ENCODE measurements around the gene RPL29. TPM values are rescaled to one million over a fixed set of nuclear protein-coding genes. Genes with fewer than 3 reads are reported as not detected.

RPL29 gene
- total RNA-seq, 1 experiment from 2014 or later = 696 TPM

GRCh38 chr3:52025453-52025852 is 29.8 kb upstream of the RPL29 start:
- no peaks in the 10 kb centered on the region for H3K36me3 ChIP-seq (ENCODE audit: control insufficient read depth, insufficient read depth, low read length)
- no peaks in the 10 kb centered on the region for H3K9me3 ChIP-seq (ENCODE audit: control insufficient read depth, insufficient read depth, low read depth, low read length)
- BruUV-seq (replicated peaks) = no TSS peak
- no peak for TF ChIP-seq CTCF (IDR thresholded peaks at IDR 0.05)
- TF ChIP-seq REST (IDR thresholded peaks at IDR 0.05; ENCODE audit: insufficient read depth in 1 of 2, low read depth in 2 of 2, low read length in 1 of 2) = no peak
- ATAC-seq (no peak), DNase-seq (ENCODE audit: low read depth, low spot score) (no peak)
- no peaks in the 10 kb centered on the region for H3K27me3 ChIP-seq (ENCODE audit: control insufficient read depth, insufficient read depth, low read length)
- in situ Hi-C loops (cut with HindIII; ENCODE audit: low pct_unique_long_range_greater_than_20kb, low sequenced_read_pairs) = no loop called here
- ChIA-PET POLR2A (no interaction called here), CTCF (no interaction called here)
- H3K4me3 ChIP-seq (ENCODE audit: low read depth in 2 of 2, low read length in 2 of 2) = no peak overlapping the region
- intact Hi-C loops (cut with micrococcal nuclease; ENCODE audit: unreplicated experiment) = no loop called here
- H3K27ac ChIP-seq (ENCODE audit: low read length) = no peak overlapping the region
- H3K4me1 ChIP-seq (ENCODE audit: control insufficient read depth, insufficient read depth, low read length) = no peaks in the 10 kb centered on the region

- intact Hi-C loops (cut with micrococcal nuclease; ENCODE audit: unreplicated experiment) (no loop called here), in situ Hi-C loops (cut with HindIII; ENCODE audit: low pct_unique_long_range_greater_than_20kb, low sequenced_read_pairs) (no loop called here)
- no peak for ATAC-seq
- Histone ChIP-seq H3K4me1 (ENCODE audit: control insufficient read depth, insufficient read depth, low read length) (no peaks in the 10 kb centered on the region), H3K4me3 (ENCODE audit: low read depth in 2 of 2, low read length in 2 of 2) (no peak overlapping the region), H3K27me3 (ENCODE audit: control insufficient read depth, insufficient read depth, low read length) (no peaks in the 10 kb centered on the region), H3K9me3 (ENCODE audit: control insufficient read depth, insufficient read depth, low read depth, low read length) (no peaks in the 10 kb centered on the region), H3K27ac (ENCODE audit: low read length) (no peak overlapping the region), H3K36me3 (ENCODE audit: control insufficient read depth, insufficient read depth, low read length) (no peaks in the 10 kb centered on the region)
- POLR2A ChIA-PET = no interaction called here
- DNase-seq (ENCODE audit: low read depth, low spot score) = no peak
- CTCF ChIA-PET = no interaction called here
- no TSS peak for BruUV-seq (replicated peaks)
- TF ChIP-seq SIN3A (IDR thresholded peaks at IDR 0.05; ENCODE audit: borderline replicate concordance, insufficient read depth, low read depth, low read length) = no peak
- TF ChIP-seq REST (IDR thresholded peaks at IDR 0.05; ENCODE audit: insufficient read depth in 1 of 2, low read depth in 2 of 2, low read length in 1 of 2) = no peak
- no peak for TF ChIP-seq TCF7L2 (IDR thresholded peaks at IDR 0.05; ENCODE audit: low read depth, low read length)
- no peak for TF ChIP-seq CTCF (IDR thresholded peaks at IDR 0.05)
- TF ChIP-seq POLR2AphosphoS5 (IDR thresholded peaks at IDR 0.05; ENCODE audit: low read depth, low read length) = no peak
These were observed 29.2 kb upstream of the RPL29 start for GRCh38 chr3:52024765-52025452.

Measured in Panc1 (cell line).